Sigmoid colon (tissue), 4 donors: ENCODE results near the gene DRAM1.

Experiments
- CTCF ChIP-seq, 4 experiments: fragments of 450-650 bp in 3 of 4; fragments of 200-600 bp in 1 of 4; IDR thresholded peaks; one replicate each; pipeline ENCODE4 v1.5.1; 2016 to 2019; ENCODE audit warnings: antibody characterized with exemption in 4 of 4, mild to moderate bottlenecking in 3 of 4, moderate library complexity in 2 of 4
- EP300 ChIP-seq, 4 donors: sonication (generic); formaldehyde crosslinking; IDR thresholded peaks; one replicate each; pipeline ENCODE4 v1.6.1; 2017; ENCODE audit warnings: antibody characterized with exemption in 4 of 4
- POLR2A ChIP-seq, 2 donors: fragments of 450-650 bp; IDR thresholded peaks; one replicate each; pipeline ENCODE4 v1.6.1; 2016; ENCODE audit warnings: antibody characterized with exemption in 2 of 2, mild to moderate bottlenecking in 2 of 2, moderate library complexity in 2 of 2

GRCh38 chr12:101927036-101927435, 49.7 kb downstream of the DRAM1 start:
- TF ChIP-seq CTCF (IDR thresholded peaks at IDR 0.05) (no peak), POLR2A (IDR thresholded peaks at IDR 0.05) (no peak), EP300 (IDR thresholded peaks at IDR 0.05) (no peak)
